Fibroblast of upper back skin (primary cell): ENCODE results near the gene CAPNS1.
"Not testable (repeated sequence)": the region's sequence is repeated elsewhere in the genome, so short reads cannot be mapped to it uniquely, and the experiment has no call there.

Experiments used
- DNase-seq: peaks from one replicate; pipeline ENCODE4 v3.0.0-alpha.2; 2013

The CAPNS1 gene

GRCh38 chr19:36151144-36152018, 11.5 kb downstream of the CAPNS1 start:
- DNase-seq = no peak

- no peak for DNase-seq
These were observed 12.1 kb downstream of the CAPNS1 start for GRCh38 chr19:36152019-36152351.

GRCh38 chr19:36152352-36153091, 12.7 kb downstream of the CAPNS1 start, which contains the start of gene COX7A1:
Gene COX7A1, minus strand, starts transcription at chr19:36152447. Its CDS starts 40 bp downstream, at chr19:36152407.
- DNase-seq = no peak

- no peak for DNase-seq
These were observed 13.3 kb downstream of the CAPNS1 start for GRCh38 chr19:36153126-36153525.

GRCh38 chr19:36160821-36161596, 21.1 kb downstream of the CAPNS1 start:
- DNase-seq = no peak

GRCh38 chr19:36163813-36164212, 23.9 kb downstream of the CAPNS1 start:
- no peak for DNase-seq

- no peak for DNase-seq
These were observed 29.4 kb downstream of the CAPNS1 start for GRCh38 chr19:36169084-36169760.

GRCh38 chr19:36172852-36173251, 33.0 kb downstream of the CAPNS1 start:
- no peak for DNase-seq

GRCh38 chr19:36173846-36174245, 34.0 kb downstream of the CAPNS1 start:
- DNase-seq = not testable (repeated sequence)

GRCh38 chr19:36179077-36179476, 39.2 kb downstream of the CAPNS1 start:
- DNase-seq = not testable (repeated sequence)

GRCh38 chr19:36182612-36183244, 42.9 kb downstream of the CAPNS1 start:
- peak; percentile 94 for DNase-seq

- no peak for DNase-seq
These were observed 43.4 kb downstream of the CAPNS1 start for GRCh38 chr19:36183245-36183628.

- not testable (repeated sequence) for DNase-seq
These were observed 46.9 kb downstream of the CAPNS1 start for GRCh38 chr19:36186722-36187121.

- peak; percentile 32 for DNase-seq
These were observed 56.4 kb downstream of the CAPNS1 start for GRCh38 chr19:36196249-36196648.

- DNase-seq = no peak
These were observed 58.3 kb downstream of the CAPNS1 start for GRCh38 chr19:36198119-36198518.
